SH-SY5Y (cell line): Measurements from ENCODE around the gene RASAL3.

Experiments used
- GATA2 ChIP-seq: IDR thresholded peaks from 2 replicates; pipeline ENCODE4 v1.6.1; 2011; ENCODE audit warnings: mild to moderate bottlenecking, low read depth, low read length
- GATA3 ChIP-seq: IDR thresholded peaks from 2 replicates; pipeline ENCODE4 v1.6.1; 2011; ENCODE audit warnings: low read depth, mild to moderate bottlenecking, low read length, moderate library complexity

- TF ChIP-seq GATA2 (no peak), GATA3 (no peak)
Measured at GRCh38 chr19:15448044-15448777, 16.1 kb downstream of the RASAL3 start.
